Panc1 (cell line): ENCODE data around the gene KCNQ1. TPM values are rescaled to one million over a fixed set of nuclear protein-coding genes. Genes with fewer than 3 reads are reported as not detected.

Experiments used
- ATAC-seq: fragments of 200-7000 bp; cut with Tn5 transposase; 2 replicates; pipeline ENCODE4 v1.9.1; 2020; ENCODE audit warnings: mild to moderate bottlenecking, moderate library complexity
- BruUV-seq: library from RNA; stranded (reverse); fragments of 400-500 nt; replicated peaks from 2 replicates; lab custom pipeline; 2021; lab: Mats Ljungman, UMichigan
- CTCF ChIA-PET: fragments of 300-600 bp; sonication (Branson Sonifier 250); formaldehyde crosslinking; loops from one replicate; lab custom pipeline; 2022; ENCODE audit warnings: antibody characterized with exemption; lab: Charles Lee
- POLR2A ChIA-PET: fragments of 300-600 bp; sonication (Branson Sonifier 250); formaldehyde crosslinking; loops from one replicate; lab custom pipeline; 2022; ENCODE audit warnings: antibody characterized with exemption; lab: Charles Lee
- DNase-seq: peaks from one replicate; pipeline ENCODE4 v3.0.0-alpha.2; 2010; ENCODE audit warnings: low read depth, low spot score
- H3K27ac ChIP-seq: 2 replicates; pipeline ENCODE4 v1.5.1; 2011; ENCODE audit warnings: mild to moderate bottlenecking, low read length, inconsistent platforms
- H3K27me3 ChIP-seq: fragments of 200-500 bp; sonication (Bioruptor generic); 2 replicates; pipeline ENCODE4 v1.6.0; 2014; ENCODE audit warnings: low read length, inconsistent platforms; ENCODE audit not compliant: control insufficient read depth, insufficient read depth
- H3K36me3 ChIP-seq: fragments of 200-500 bp; sonication (Bioruptor generic); 2 replicates; pipeline ENCODE4 v1.5.1; 2014; ENCODE audit warnings: inconsistent platforms, mild to moderate bottlenecking, low read length, moderate library complexity; ENCODE audit not compliant: control insufficient read depth, insufficient read depth
- H3K4me1 ChIP-seq: 2 replicates; pipeline ENCODE4 v1.5.1; 2011; ENCODE audit warnings: inconsistent platforms, mild to moderate bottlenecking, low read length, moderate library complexity; ENCODE audit not compliant: control insufficient read depth, insufficient read depth
- H3K4me3 ChIP-seq, 2 experiments: 2 replicates each; pipeline ENCODE4 v1.5.1; 2011 to 2012; ENCODE audit warnings: low read depth in 2 of 2, low read length in 2 of 2, mild to moderate bottlenecking in 2 of 2, inconsistent platforms in 1 of 2, moderate library complexity in 1 of 2
- H3K9me3 ChIP-seq: fragments of 200-500 bp; sonication (Bioruptor generic); 2 replicates; pipeline ENCODE4 v1.5.1; 2014; ENCODE audit warnings: low read depth, mild to moderate bottlenecking, inconsistent platforms, low read length, moderate library complexity; ENCODE audit not compliant: control insufficient read depth, insufficient read depth
- CTCF ChIP-seq: fragments of 450-650 bp; IDR thresholded peaks from 2 replicates; pipeline ENCODE4 v1.5.1; 2017; ENCODE audit warnings: mild to moderate bottlenecking
- POLR2AphosphoS5 ChIP-seq: IDR thresholded peaks from 2 replicates; pipeline ENCODE4 v1.6.1; 2012; ENCODE audit warnings: mild to moderate bottlenecking, low read depth, low read length, moderate library complexity
- REST ChIP-seq, 2 experiments: IDR thresholded peaks; 2 replicates each; pipeline ENCODE4 v1.6.1; 2011 to 2012; ENCODE audit warnings: low read depth in 2 of 2, control low read depth in 1 of 2, low read length in 1 of 2, mild to moderate bottlenecking in 1 of 2, moderate library complexity in 1 of 2; ENCODE audit not compliant: insufficient read depth in 1 of 2
- SIN3A ChIP-seq: IDR thresholded peaks from 2 replicates; pipeline ENCODE4 v1.6.1; 2012; ENCODE audit warnings: low read depth, mild to moderate bottlenecking, low read length, moderate library complexity, borderline replicate concordance; ENCODE audit not compliant: insufficient read depth
- TCF7L2 ChIP-seq: IDR thresholded peaks from 2 replicates; pipeline ENCODE4 v1.6.1; 2011; ENCODE audit warnings: mild to moderate bottlenecking, low read depth, low read length, inconsistent platforms
- in situ Hi-C: cut with HindIII; loops from 2 replicates; pipeline ENCODE4 v1.10.0; 2016; ENCODE audit warnings: low sequenced_read_pairs, low pct_unique_long_range_greater_than_20kb
- intact Hi-C: fragments of 100-400 bp; cut with micrococcal nuclease; formaldehyde crosslinking; loops from one replicate; pipeline ENCODE4 v1.10.0; 2022; ENCODE audit not compliant: unreplicated experiment
- total RNA-seq: library from RNA; stranded (reverse); gene quantifications from one replicate; pipeline ENCODE4 v1.2.1, GENCODE V29; 2021; ENCODE audit not compliant: unreplicated experiment

The KCNQ1 gene
- total RNA-seq, 1 experiment from 2014 or later: 1.0 TPM

DNA sequence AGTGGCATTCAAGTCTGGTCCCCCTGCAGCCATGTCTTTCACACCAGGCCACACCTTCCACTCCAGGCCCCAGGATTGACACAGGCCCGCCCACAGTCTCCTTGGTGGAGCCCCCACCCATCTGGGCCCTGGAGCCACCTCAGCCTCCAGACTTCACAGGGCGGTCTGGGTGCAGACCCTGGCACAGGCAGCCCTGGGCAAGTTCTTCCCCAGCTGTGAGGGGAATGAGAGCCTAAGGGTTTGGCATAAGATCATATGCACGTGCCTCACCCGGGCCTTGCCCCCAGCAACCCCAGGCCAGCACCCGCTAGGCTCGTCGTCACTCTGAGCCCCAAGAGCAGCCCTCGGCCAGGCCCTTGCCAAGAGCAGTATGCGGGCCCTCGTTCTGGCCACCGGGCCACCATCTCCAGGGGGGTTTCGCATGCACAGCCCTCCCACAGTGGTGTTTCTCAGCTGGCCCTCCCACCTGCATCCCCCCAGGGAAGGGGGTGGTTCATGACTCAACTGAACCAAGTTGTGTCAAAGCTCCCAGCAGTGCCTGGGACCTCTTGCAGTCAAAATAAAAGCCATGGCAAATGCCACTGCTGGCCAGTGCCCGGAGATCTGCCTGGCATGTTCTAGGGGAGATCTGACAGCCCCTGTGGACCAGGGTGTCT is 325.4 kb downstream of the KCNQ1 start:
- ChIA-PET POLR2A (no interaction called here), CTCF (no interaction called here)
- in situ Hi-C loops: no loop called here
- DNase-seq (no peak), ATAC-seq (no peak)
- intact Hi-C loops: no loop called here
- no peak overlapping the region for H3K27ac ChIP-seq
- H3K9me3 ChIP-seq: no peaks in the 10 kb centered on the region
- H3K4me3 ChIP-seq: no peak overlapping the region
- BruUV-seq: no TSS peak
- no peak for TF ChIP-seq POLR2AphosphoS5
- no peak for TF ChIP-seq CTCF
- no peak for TF ChIP-seq TCF7L2
- no peak for TF ChIP-seq REST (IDR thresholded peaks at IDR 0.05; ENCODE audit: insufficient read depth in 1 of 2, low read depth in 2 of 2, low read length in 1 of 2)
- no peak for TF ChIP-seq SIN3A
- H3K4me1 ChIP-seq: no peaks in the 10 kb centered on the region
- peaks cover 5% of the 10 kb centered on the region; the same call in 1 of the 2 replicates for H3K27me3 ChIP-seq
- H3K36me3 ChIP-seq: no peaks in the 10 kb centered on the region

- intact Hi-C loops (no loop called here), in situ Hi-C loops (no loop called here)
- Histone ChIP-seq H3K4me3 (no peak overlapping the region), H3K36me3 (no peaks in the 10 kb centered on the region), H3K27me3 (no peaks in the 10 kb centered on the region), H3K4me1 (no peaks in the 10 kb centered on the region), H3K27ac (no peak overlapping the region), H3K9me3 (no peaks in the 10 kb centered on the region)
- ATAC-seq (no peak), DNase-seq (no peak)
- CTCF ChIA-PET: no interaction called here
- no peak for TF ChIP-seq TCF7L2
- no peak for TF ChIP-seq SIN3A
- POLR2A ChIA-PET: no interaction called here
- BruUV-seq: no TSS peak
Observed at GRCh38 chr11:2770761-2771301, 326.0 kb downstream of the KCNQ1 start.
